OCI-LY1 (cell line): Measurements from ENCODE around the gene SCN8A.
"Not testable (repeated sequence)": the region's sequence is repeated elsewhere in the genome, so short reads cannot be mapped to it uniquely, and the experiment has no call there.

Source experiments
- H2AFZ ChIP-seq: fragments of 200-600 bp; sonication (generic), shearing (Covaris generic); 2 replicates; pipeline ENCODE4 v1.6.0; 2014; ENCODE audit warnings: antibody characterized with exemption, mild to moderate bottlenecking, low read length
- H3F3A ChIP-seq: fragments of 200-600 bp; sonication (generic), shearing (Covaris generic); 2 replicates; pipeline ENCODE4 v1.6.0; 2014; ENCODE audit warnings: mild to moderate bottlenecking, antibody characterized with exemption, low read length, moderate library complexity; ENCODE audit not compliant: insufficient read depth
- H3K27ac ChIP-seq: fragments of 200-600 bp; sonication (generic); 2 replicates; pipeline ENCODE4 v1.5.1; 2014; ENCODE audit warnings: low read length, mixed run types, mild to moderate bottlenecking, low read depth; ENCODE audit not compliant: poor library complexity, severe bottlenecking
- H3K27me3 ChIP-seq: fragments of 200-600 bp; sonication (generic); 2 replicates; pipeline ENCODE4 v1.6.0; 2014; ENCODE audit warnings: antibody characterized with exemption, mild to moderate bottlenecking, low read length, moderate library complexity; ENCODE audit not compliant: insufficient read depth
- H3K36me3 ChIP-seq: fragments of 200-600 bp; sonication (generic); 2 replicates; pipeline ENCODE4 v1.6.1; 2014; ENCODE audit warnings: mild to moderate bottlenecking, antibody characterized with exemption, low read length, moderate library complexity, mixed read lengths; ENCODE audit not compliant: insufficient read depth
- H3K4me1 ChIP-seq: fragments of 200-600 bp; sonication (generic); 2 replicates; pipeline ENCODE4 v1.5.1; 2014; ENCODE audit warnings: mild to moderate bottlenecking, low read length, moderate library complexity; ENCODE audit not compliant: insufficient read depth, severe bottlenecking
- H3K4me2 ChIP-seq: fragments of 200-600 bp; sonication (generic), shearing (Covaris generic); 2 replicates; pipeline ENCODE4 v1.6.1; 2014; ENCODE audit warnings: low read length
- H3K4me3 ChIP-seq: fragments of 200-600 bp; sonication (generic); 2 replicates; pipeline ENCODE4 v1.5.1; 2014; ENCODE audit warnings: low read length, low read depth, mild to moderate bottlenecking, mixed read lengths; ENCODE audit not compliant: poor library complexity, severe bottlenecking
- H3K79me2 ChIP-seq: fragments of 200-600 bp; shearing (Covaris generic); 2 replicates; pipeline ENCODE4 v1.6.1; 2016; ENCODE audit warnings: mixed run types, low read length, mixed read lengths; ENCODE audit not compliant: insufficient read depth
- H3K9ac ChIP-seq: fragments of 200-600 bp; sonication (generic), shearing (Covaris generic); 2 replicates; pipeline ENCODE4 v1.6.1; 2014; ENCODE audit warnings: mild to moderate bottlenecking, low read length, mixed read lengths
- H3K9me2 ChIP-seq: fragments of 200-600 bp; sonication (generic), shearing (Covaris generic); 2 replicates; pipeline ENCODE4 v1.6.1; 2014; ENCODE audit warnings: low read depth, mild to moderate bottlenecking, low read length, mixed read lengths
- H3K9me3 ChIP-seq: fragments of 200-600 bp; shearing (Covaris generic); 2 replicates; pipeline ENCODE4 v1.6.1; 2014; ENCODE audit warnings: low read length, mixed read lengths
- H4K20me1 ChIP-seq: fragments of 200-600 bp; sonication (generic), shearing (Covaris generic); 2 replicates; pipeline ENCODE4 v1.6.0; 2016; ENCODE audit warnings: mild to moderate bottlenecking, low read length; ENCODE audit not compliant: insufficient read depth
- EZH2 ChIP-seq: fragments of 200-600 bp; sonication (generic), shearing (Covaris generic); IDR thresholded peaks from 2 replicates; pipeline ENCODE4 v1.8.0; 2017; ENCODE audit warnings: borderline replicate concordance, mixed run types, mild to moderate bottlenecking, antibody characterized with exemption, low read length, moderate library complexity, mixed read lengths
- TF ChIP-seq, protein P1 (sequence below): fragments of 200-600 bp; sonication (generic), shearing (Covaris generic); IDR thresholded peaks from 2 replicates; pipeline ENCODE4 v1.5.1; 2017; ENCODE audit warnings: mild to moderate bottlenecking, antibody characterized with exemption, low read length, moderate library complexity, mixed read lengths

The SCN8A gene

GRCh38 chr12:51793201-51793600 lies 202.2 kb downstream of the SCN8A start:
- Histone ChIP-seq H3K36me3 (no peaks in the 10 kb centered on the region), H3K9me2 (no peaks in the 10 kb centered on the region), H4K20me1 (no peaks in the 10 kb centered on the region), H3K4me2 (no peak overlapping the region), H3K27ac (no peak overlapping the region), H3F3A (no peaks in the 10 kb centered on the region), H3K4me3 (no peak overlapping the region), H3K79me2 (no peaks in the 10 kb centered on the region), H2AFZ (no peak overlapping the region), H3K27me3 (no peaks in the 10 kb centered on the region), H3K4me1 (no peaks in the 10 kb centered on the region), H3K9ac (no peak overlapping the region), H3K9me3 (no peaks in the 10 kb centered on the region)
- TF ChIP-seq, protein P1, sequence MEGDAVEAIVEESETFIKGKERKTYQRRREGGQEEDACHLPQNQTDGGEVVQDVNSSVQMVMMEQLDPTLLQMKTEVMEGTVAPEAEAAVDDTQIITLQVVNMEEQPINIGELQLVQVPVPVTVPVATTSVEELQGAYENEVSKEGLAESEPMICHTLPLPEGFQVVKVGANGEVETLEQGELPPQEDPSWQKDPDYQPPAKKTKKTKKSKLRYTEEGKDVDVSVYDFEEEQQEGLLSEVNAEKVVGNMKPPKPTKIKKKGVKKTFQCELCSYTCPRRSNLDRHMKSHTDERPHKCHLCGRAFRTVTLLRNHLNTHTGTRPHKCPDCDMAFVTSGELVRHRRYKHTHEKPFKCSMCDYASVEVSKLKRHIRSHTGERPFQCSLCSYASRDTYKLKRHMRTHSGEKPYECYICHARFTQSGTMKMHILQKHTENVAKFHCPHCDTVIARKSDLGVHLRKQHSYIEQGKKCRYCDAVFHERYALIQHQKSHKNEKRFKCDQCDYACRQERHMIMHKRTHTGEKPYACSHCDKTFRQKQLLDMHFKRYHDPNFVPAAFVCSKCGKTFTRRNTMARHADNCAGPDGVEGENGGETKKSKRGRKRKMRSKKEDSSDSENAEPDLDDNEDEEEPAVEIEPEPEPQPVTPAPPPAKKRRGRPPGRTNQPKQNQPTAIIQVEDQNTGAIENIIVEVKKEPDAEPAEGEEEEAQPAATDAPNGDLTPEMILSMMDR = no peak
- no peak for TF ChIP-seq EZH2

DNA sequence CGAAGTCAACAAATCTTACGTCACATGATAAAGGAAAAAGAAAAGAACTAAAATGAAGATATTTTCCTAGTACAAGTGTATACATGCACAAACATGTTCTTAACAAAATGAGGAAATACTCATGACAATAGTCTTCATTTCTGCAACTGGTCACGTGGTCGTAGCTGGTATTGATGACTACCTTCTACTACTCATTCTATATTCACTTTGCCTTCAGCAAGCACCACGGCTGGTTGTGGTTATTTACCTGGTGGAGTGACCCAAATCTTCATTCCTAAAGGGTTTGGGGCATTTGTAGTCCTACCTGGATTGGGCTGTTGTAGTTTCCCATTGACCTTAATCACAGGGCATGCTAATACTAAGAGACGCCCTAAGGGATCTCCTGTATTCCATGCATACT lies 206.3 kb downstream of the SCN8A start:
- no peaks in the 10 kb centered on the region for H4K20me1 ChIP-seq
- no peaks in the 10 kb centered on the region for H3K36me3 ChIP-seq
- no peak overlapping the region for H3K9ac ChIP-seq
- H2AFZ ChIP-seq = no peak overlapping the region
- no peaks in the 10 kb centered on the region for H3K9me2 ChIP-seq
- H3K27ac ChIP-seq = no peak overlapping the region
- H3F3A ChIP-seq = no peaks in the 10 kb centered on the region
- H3K4me2 ChIP-seq = no peak overlapping the region
- H3K4me3 ChIP-seq = no peak overlapping the region
- TF ChIP-seq, protein P1 = no peak
- no peak for TF ChIP-seq EZH2
- no peaks in the 10 kb centered on the region for H3K27me3 ChIP-seq
- no peaks in the 10 kb centered on the region for H3K9me3 ChIP-seq
- no peaks in the 10 kb centered on the region for H3K79me2 ChIP-seq
- no peaks in the 10 kb centered on the region for H3K4me1 ChIP-seq

DNA sequence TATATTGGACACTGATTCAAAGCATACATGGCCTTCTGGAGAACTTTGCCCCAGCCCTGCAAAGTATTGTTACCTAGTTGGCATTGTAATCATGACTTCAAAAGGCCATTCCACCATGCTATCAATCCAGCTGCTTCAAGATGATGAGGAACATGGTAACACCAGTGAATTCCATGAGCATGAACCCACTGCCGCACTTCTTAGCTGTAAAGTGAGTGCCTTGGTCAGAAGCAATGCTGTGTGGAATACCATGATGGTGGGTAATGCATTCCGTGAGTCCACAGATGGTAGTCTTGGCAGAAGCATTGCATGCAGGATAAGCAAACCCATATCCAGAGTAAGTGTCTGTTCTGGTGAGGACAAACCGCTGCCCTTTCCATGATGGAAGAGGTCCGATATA lies 207.0 kb downstream of the SCN8A start:
- H2AFZ ChIP-seq, H3K79me2 ChIP-seq, H3K27me3 ChIP-seq, H3K36me3 ChIP-seq, H3K9ac ChIP-seq, H3K4me3 ChIP-seq, H3K9me3 ChIP-seq, H3K4me1 ChIP-seq, H3F3A ChIP-seq, H3K4me2 ChIP-seq, H3K27ac ChIP-seq, H3K9me2 ChIP-seq, H4K20me1 ChIP-seq: not testable (repeated sequence)

DNA sequence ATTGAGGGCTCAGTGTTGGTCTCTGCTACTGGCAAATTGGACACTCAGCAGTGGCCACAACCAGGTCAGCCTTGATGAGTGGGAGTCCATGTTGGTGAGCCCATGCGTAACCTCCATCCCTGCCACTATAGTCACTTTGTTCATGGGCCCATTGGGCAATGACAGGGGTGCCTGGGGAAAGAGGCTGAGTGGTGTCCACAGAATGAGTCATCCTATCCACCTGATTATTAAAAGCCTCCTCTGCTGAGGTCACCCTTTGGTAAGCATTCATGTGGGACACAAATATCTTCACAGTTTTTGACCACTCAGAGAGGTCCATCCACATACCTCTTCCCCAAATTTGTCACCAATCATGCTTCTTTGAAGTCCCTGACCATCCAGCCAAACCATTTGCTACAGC lies 207.5 kb downstream of the SCN8A start:
- Histone ChIP-seq H3K27me3 (no peaks in the 10 kb centered on the region), H3K79me2 (no peaks in the 10 kb centered on the region), H3F3A (no peaks in the 10 kb centered on the region), H3K9me2 (no peaks in the 10 kb centered on the region), H3K36me3 (no peaks in the 10 kb centered on the region), H3K4me1 (no peaks in the 10 kb centered on the region), H4K20me1 (no peaks in the 10 kb centered on the region), H3K4me2 (no peak overlapping the region), H3K4me3 (no peak overlapping the region), H3K27ac (no peak overlapping the region), H2AFZ (no peak overlapping the region), H3K9me3 (no peaks in the 10 kb centered on the region), H3K9ac (no peak overlapping the region)
- no peak for TF ChIP-seq EZH2
- TF ChIP-seq, protein P1 = no peak
